Tibial nerve (tissue), 3 donors: Measurements from ENCODE around the gene CEACAM7.

Source experiments
- CTCF ChIP-seq, 5 experiments: fragments of 200-600 bp in 3 of 5; fragments of 450-650 bp in 2 of 5; sonication (generic) in 3 of 5; IDR thresholded peaks; one replicate each; pipeline ENCODE4 v1.5.1; 2016 to 2019; ENCODE audit warnings: antibody characterized with exemption in 5 of 5, mild to moderate bottlenecking in 3 of 5, moderate library complexity in 2 of 5
- POLR2A ChIP-seq, 2 donors: fragments of 450-650 bp; IDR thresholded peaks; one replicate each; pipeline ENCODE4 v1.6.1; 2017; ENCODE audit warnings: antibody characterized with exemption in 2 of 2, mild to moderate bottlenecking in 2 of 2, moderate library complexity in 2 of 2

- TF ChIP-seq CTCF (IDR thresholded peaks at IDR 0.05) (no peak), POLR2A (IDR thresholded peaks at IDR 0.05) (no peak)
These were observed 14.1 kb upstream of the CEACAM7 start for GRCh38 chr19:41702171-41702651.
